Immature natural killer cell (primary cell): ENCODE results near the gene CACNA2D3. TPM values are rescaled to one million over a fixed set of nuclear protein-coding genes. Genes with fewer than 3 reads are reported as not detected.

Experiments used
- DNase-seq, 3 donors: peaks; one replicate each; pipeline ENCODE4 v3.0.0; 2022; ENCODE audit warnings: mixed read lengths in 1 of 3
- H3K27ac Mint-ChIP-seq, 6 donors: one replicate each; pipeline ENCODE4 v1.8.0; 2020; ENCODE audit warnings: mixed read lengths in 6 of 6, mild to moderate bottlenecking in 5 of 6, inconsistent platforms in 4 of 6, moderate library complexity in 3 of 6
- H3K27me3 Mint-ChIP-seq, 3 donors: one replicate each; pipeline ENCODE4 v1.8.0; 2020 to 2021; ENCODE audit warnings: low read depth in 3 of 3, mild to moderate bottlenecking in 3 of 3, mixed read lengths in 3 of 3, moderate library complexity in 3 of 3, inconsistent platforms in 1 of 3
- H3K36me3 Mint-ChIP-seq, 3 donors: one replicate each; pipeline ENCODE4 v1.8.0; 2020; ENCODE audit warnings: mixed read lengths in 3 of 3, inconsistent platforms in 2 of 3, mild to moderate bottlenecking in 2 of 3
- H3K4me1 Mint-ChIP-seq, 2 donors: one replicate each; pipeline ENCODE4 v1.8.0; 2020; ENCODE audit warnings: inconsistent platforms in 2 of 2, mild to moderate bottlenecking in 2 of 2, mixed read lengths in 2 of 2, moderate library complexity in 1 of 2
- H3K4me3 Mint-ChIP-seq, 5 donors: one replicate each; pipeline ENCODE4 v1.8.0; 2020; ENCODE audit warnings: mild to moderate bottlenecking in 5 of 5, mixed read lengths in 5 of 5, inconsistent platforms in 3 of 5, moderate library complexity in 3 of 5
- H3K9me3 Mint-ChIP-seq, 6 donors: one replicate each; pipeline ENCODE4 v1.8.0; 2020; ENCODE audit warnings: mild to moderate bottlenecking in 6 of 6, mixed read lengths in 6 of 6, inconsistent platforms in 4 of 6, moderate library complexity in 3 of 6
- polyA plus RNA-seq, 3 donors: library from polyadenylated mRNA; unstranded; fragments of 300-500 nt; fragmentation: Illumina TruSeq; gene quantifications; one replicate each; pipeline ENCODE4 v1.2.3, GENCODE V29; 2021

Gene CACNA2D3
- polyA plus RNA-seq, 3 donors from 2014 or later = 0.39 to 4.6 (median 0.77) TPM

GRCh38 chr3:55065331-55065730 is 943.0 kb downstream of the CACNA2D3 start:
- peaks cover 0 to 2% (median 2%) of the 10 kb centered on the region in 3 donors for H3K27me3 Mint-ChIP-seq
- no peak for DNase-seq
- no peak overlapping the region for H3K4me3 Mint-ChIP-seq
- H3K36me3 Mint-ChIP-seq = no peaks in the 10 kb centered on the region
- peaks cover 0 to 9% (median 4%) of the 10 kb centered on the region in 6 donors for H3K9me3 Mint-ChIP-seq
- H3K27ac Mint-ChIP-seq = no peak overlapping the region
- no peaks in the 10 kb centered on the region for H3K4me1 Mint-ChIP-seq

GRCh38 chr3:55066551-55067047 is 944.2 kb downstream of the CACNA2D3 start:
- DNase-seq = no peak
- Mint-ChIP-seq H3K9me3 (peaks cover 0 to 9% (median 3%) of the 10 kb centered on the region in 6 donors), H3K4me3 (no peak overlapping the region), H3K27me3 (peaks cover 0 to 2% (median 2%) of the 10 kb centered on the region in 3 donors), H3K4me1 (no peaks in the 10 kb centered on the region), H3K27ac (no peak overlapping the region), H3K36me3 (no peaks in the 10 kb centered on the region)

GRCh38 chr3:55069950-55070349 is 947.6 kb downstream of the CACNA2D3 start:
- H3K27me3 Mint-ChIP-seq = peaks cover 0 to 2% (median 0%) of the 10 kb centered on the region in 3 donors
- no peaks in the 10 kb centered on the region for H3K36me3 Mint-ChIP-seq
- no peak overlapping the region for H3K27ac Mint-ChIP-seq
- H3K9me3 Mint-ChIP-seq = peaks cover 0 to 11% (median 4%) of the 10 kb centered on the region in 6 donors
- H3K4me3 Mint-ChIP-seq = no peak overlapping the region
- no peak for DNase-seq
- no peaks in the 10 kb centered on the region for H3K4me1 Mint-ChIP-seq

- no peak for DNase-seq
- no peaks in the 10 kb centered on the region for H3K36me3 Mint-ChIP-seq
- H3K27me3 Mint-ChIP-seq = peaks cover 0 to 2% (median 0%) of the 10 kb centered on the region in 3 donors
- peaks cover 2 to 21% (median 7%) of the 10 kb centered on the region in 6 donors for H3K9me3 Mint-ChIP-seq
- H3K27ac Mint-ChIP-seq = no peak overlapping the region
- H3K4me1 Mint-ChIP-seq = no peaks in the 10 kb centered on the region
- no peak overlapping the region for H3K4me3 Mint-ChIP-seq
These were observed 952.4 kb downstream of the CACNA2D3 start for GRCh38 chr3:55074796-55075195.

- H3K9me3 Mint-ChIP-seq = peaks cover 2 to 18% (median 7%) of the 10 kb centered on the region in 6 donors
- H3K27me3 Mint-ChIP-seq = peaks cover 0 to 2% (median 0%) of the 10 kb centered on the region in 3 donors
- no peaks in the 10 kb centered on the region for H3K36me3 Mint-ChIP-seq
- no peak for DNase-seq
- no peak overlapping the region for H3K27ac Mint-ChIP-seq
- H3K4me3 Mint-ChIP-seq = no peak overlapping the region
- H3K4me1 Mint-ChIP-seq = no peaks in the 10 kb centered on the region
These were observed 953.5 kb downstream of the CACNA2D3 start for GRCh38 chr3:55075846-55076245.

- DNase-seq = no peak
- Mint-ChIP-seq H3K36me3 (no peaks in the 10 kb centered on the region), H3K9me3 (peaks cover 2 to 18% (median 7%) of the 10 kb centered on the region in 6 donors), H3K4me1 (no peaks in the 10 kb centered on the region), H3K27me3 (peaks cover 0 to 4% (median 0%) of the 10 kb centered on the region in 3 donors), H3K4me3 (no peak overlapping the region), H3K27ac (no peak overlapping the region)
These were observed 955.4 kb downstream of the CACNA2D3 start for GRCh38 chr3:55077726-55078125.

GRCh38 chr3:55078876-55079275 is 956.5 kb downstream of the CACNA2D3 start:
- Mint-ChIP-seq H3K36me3 (no peaks in the 10 kb centered on the region), H3K9me3 (peaks cover 2 to 11% (median 6%) of the 10 kb centered on the region in 6 donors), H3K4me1 (no peaks in the 10 kb centered on the region), H3K4me3 (no peak overlapping the region), H3K27me3 (peaks cover 0 to 4% (median 0%) of the 10 kb centered on the region in 3 donors), H3K27ac (no peak overlapping the region)
- no peak for DNase-seq

- H3K9me3 Mint-ChIP-seq = peaks cover 0 to 14% (median 7%) of the 10 kb centered on the region in 6 donors
These were observed 962.9 kb downstream of the CACNA2D3 start for GRCh38 chr3:55085231-55085630.

GRCh38 chr3:55089211-55089610 is 966.9 kb downstream of the CACNA2D3 start:
- H3K9me3 Mint-ChIP-seq = peaks cover 0 to 25% (median 10%) of the 10 kb centered on the region in 6 donors
- no peak for DNase-seq
- no peak overlapping the region for H3K4me3 Mint-ChIP-seq
- no peaks in the 10 kb centered on the region for H3K36me3 Mint-ChIP-seq
- peaks cover 0 to 6% (median 0%) of the 10 kb centered on the region in 3 donors for H3K27me3 Mint-ChIP-seq
- H3K4me1 Mint-ChIP-seq = no peaks in the 10 kb centered on the region
- H3K27ac Mint-ChIP-seq = no peak overlapping the region

More at GRCh38 chr3:55085231-55085630, 962.9 kb downstream of the CACNA2D3 start:
- H3K4me1 Mint-ChIP-seq = no peaks in the 10 kb centered on the region
- H3K27ac Mint-ChIP-seq = no peak overlapping the region
- no peak for DNase-seq
- H3K4me3 Mint-ChIP-seq = no peak overlapping the region
- peaks cover 0 to 8% (median 0%) of the 10 kb centered on the region in 3 donors for H3K27me3 Mint-ChIP-seq
- no peaks in the 10 kb centered on the region for H3K36me3 Mint-ChIP-seq

GRCh38 chr3:55090291-55090690 is 967.9 kb downstream of the CACNA2D3 start:
- no peak overlapping the region for H3K27ac Mint-ChIP-seq
- no peak overlapping the region for H3K4me3 Mint-ChIP-seq
- no peak for DNase-seq
- no peaks in the 10 kb centered on the region for H3K36me3 Mint-ChIP-seq
- peaks cover 3 to 29% (median 11%) of the 10 kb centered on the region in 6 donors for H3K9me3 Mint-ChIP-seq
- peaks cover 0 to 4% (median 4%) of the 10 kb centered on the region in 3 donors for H3K27me3 Mint-ChIP-seq
- H3K4me1 Mint-ChIP-seq = no peaks in the 10 kb centered on the region

- H3K4me3 Mint-ChIP-seq = no peak overlapping the region
- H3K4me1 Mint-ChIP-seq = no peaks in the 10 kb centered on the region
- DNase-seq = no peak
- H3K36me3 Mint-ChIP-seq = no peaks in the 10 kb centered on the region
- H3K27ac Mint-ChIP-seq = no peak overlapping the region
- peaks cover 0 to 4% (median 4%) of the 10 kb centered on the region in 3 donors for H3K27me3 Mint-ChIP-seq
- H3K9me3 Mint-ChIP-seq = peaks cover 4 to 34% (median 12%) of the 10 kb centered on the region in 6 donors
These were observed 968.4 kb downstream of the CACNA2D3 start for GRCh38 chr3:55090746-55091145.

- no peak overlapping the region for H3K27ac Mint-ChIP-seq
- H3K4me1 Mint-ChIP-seq = no peaks in the 10 kb centered on the region
- H3K9me3 Mint-ChIP-seq = peaks cover 4 to 42% (median 12%) of the 10 kb centered on the region in 6 donors
- peaks cover 0 to 4% (median 4%) of the 10 kb centered on the region in 3 donors for H3K27me3 Mint-ChIP-seq
- H3K36me3 Mint-ChIP-seq = peaks cover 0 to 6% (median 0%) of the 10 kb centered on the region in 3 donors
- H3K4me3 Mint-ChIP-seq = no peak overlapping the region
- DNase-seq = no peak
These were observed 969.3 kb downstream of the CACNA2D3 start for GRCh38 chr3:55091381-55092225.

GRCh38 chr3:55094676-55095075 is 972.3 kb downstream of the CACNA2D3 start:
- H3K36me3 Mint-ChIP-seq = peaks cover 0 to 6% (median 0%) of the 10 kb centered on the region in 3 donors
- H3K27me3 Mint-ChIP-seq = peaks cover 0 to 4% (median 0%) of the 10 kb centered on the region in 3 donors
- no peaks in the 10 kb centered on the region for H3K4me1 Mint-ChIP-seq
- no peak overlapping the region for H3K27ac Mint-ChIP-seq
- no peak overlapping the region for H3K4me3 Mint-ChIP-seq
- no peak for DNase-seq
- peaks cover 5 to 48% (median 10%) of the 10 kb centered on the region in 6 donors for H3K9me3 Mint-ChIP-seq

- H3K9me3 Mint-ChIP-seq = peaks cover 3 to 46% (median 10%) of the 10 kb centered on the region in 6 donors
- peaks cover 0 to 4% (median 0%) of the 10 kb centered on the region in 3 donors for H3K27me3 Mint-ChIP-seq
- DNase-seq = no peak
- no peaks in the 10 kb centered on the region for H3K4me1 Mint-ChIP-seq
- peaks cover 0 to 6% (median 0%) of the 10 kb centered on the region in 3 donors for H3K36me3 Mint-ChIP-seq
- no peak overlapping the region for H3K27ac Mint-ChIP-seq
- no peak overlapping the region for H3K4me3 Mint-ChIP-seq
These were observed 975.1 kb downstream of the CACNA2D3 start for GRCh38 chr3:55097441-55097840.
